Suprapubic skin (tissue), 4 donors: Measurements from ENCODE around the gene TMEM41A. TPM values are rescaled to one million over a fixed set of nuclear protein-coding genes. Genes with fewer than 3 reads are reported as not detected.

Source experiments
- DNase-seq, 2 donors: peaks; one replicate each; pipeline ENCODE4 v3.0.0-alpha.2; 2019; ENCODE audit warnings: low spot score in 2 of 2
- H3K27ac ChIP-seq: fragments of 200-600 bp; sonication (generic); one replicate; pipeline ENCODE4 v1.5.1; 2019
- H3K27me3 ChIP-seq: fragments of 200-600 bp; sonication (generic); one replicate; pipeline ENCODE4 v1.5.1; 2019
- H3K36me3 ChIP-seq: fragments of 200-600 bp; sonication (generic); one replicate; pipeline ENCODE4 v1.5.1; 2019
- H3K4me1 ChIP-seq: fragments of 200-600 bp; sonication (generic); one replicate; pipeline ENCODE4 v1.5.1; 2019
- H3K4me3 ChIP-seq: fragments of 200-600 bp; sonication (generic); one replicate; pipeline ENCODE4 v1.5.1; 2019; ENCODE audit warnings: mild to moderate bottlenecking
- H3K9me3 ChIP-seq: fragments of 200-600 bp; sonication (generic); one replicate; pipeline ENCODE4 v1.5.1; 2019
- EP300 ChIP-seq: sonication (generic); formaldehyde crosslinking; IDR thresholded peaks from one replicate; pipeline ENCODE4 v1.6.1; 2017; ENCODE audit warnings: antibody characterized with exemption
- POLR2A ChIP-seq, 2 donors: fragments of 450-650 bp; IDR thresholded peaks; one replicate each; pipeline ENCODE4 v1.6.1; 2017; ENCODE audit warnings: antibody characterized with exemption in 2 of 2, mild to moderate bottlenecking in 2 of 2, moderate library complexity in 2 of 2
- POLR2AphosphoS5 ChIP-seq, 3 donors: sonication (generic); formaldehyde crosslinking; IDR thresholded peaks; one replicate each; pipeline ENCODE4 v1.6.1; 2017; ENCODE audit warnings: antibody characterized with exemption in 3 of 3
- WGBS: methylation state at CpG from one replicate; pipeline ENCODE4 v1.1.5; 2018; 5-methylcytosine and 5-hydroxymethylcytosine counted together
- total RNA-seq, 4 donors: library from RNA; depleted of rRNA; stranded (reverse); fragments of >200 nt; gene quantifications; one replicate each; pipeline ENCODE4 v1.1.0, GENCODE V29; 2016
- TF ChIP-seq, protein P1 (sequence below), 2 donors: fragments of 200-600 bp in 1 of 2; fragments of 450-650 bp in 1 of 2; sonication (generic) in 1 of 2; IDR thresholded peaks; one replicate each; pipeline ENCODE4 v1.5.1; 2016 to 2019; ENCODE audit warnings: antibody characterized with exemption in 2 of 2, mild to moderate bottlenecking in 1 of 2, moderate library complexity in 1 of 2

Gene TMEM41A
- total RNA-seq, 4 donors from 2014 or later: 36.4 to 42.8 (median 36.7) TPM

DNA sequence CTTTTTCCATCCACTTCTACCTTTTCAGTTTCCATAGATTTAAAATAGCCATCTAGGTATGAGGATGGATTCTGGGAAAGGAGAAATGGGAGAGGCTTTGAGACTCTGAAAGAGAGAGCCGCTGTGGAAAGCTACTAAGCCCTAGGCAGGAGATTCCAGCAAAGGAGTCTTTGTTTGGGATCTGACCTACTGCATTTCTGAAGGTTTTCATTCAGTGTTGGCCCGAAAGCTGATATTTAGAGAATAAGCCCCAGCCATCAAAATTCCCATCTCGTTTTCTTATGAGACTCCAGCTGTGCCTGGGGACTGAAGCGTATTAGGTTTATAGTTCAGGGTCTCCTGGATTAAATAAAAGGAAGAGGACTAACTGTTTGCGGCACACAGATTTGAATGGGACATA is 34.1 kb upstream of the TMEM41A start:
- no peaks in the 10 kb centered on the region for H3K27me3 ChIP-seq
- peaks cover 15% of the 10 kb centered on the region for H3K4me1 ChIP-seq
- no peak for DNase-seq
- WGBS: 48% methylated on average over 5 of the region's 5 CpGs
- TF ChIP-seq POLR2A (IDR thresholded peaks at IDR 0.05) (no peak), EP300 (no peak)
- H3K36me3 ChIP-seq: no peaks in the 10 kb centered on the region
- H3K9me3 ChIP-seq: no peaks in the 10 kb centered on the region
- no peak overlapping the region for H3K27ac ChIP-seq
- H3K4me3 ChIP-seq: no peak overlapping the region

DNA sequence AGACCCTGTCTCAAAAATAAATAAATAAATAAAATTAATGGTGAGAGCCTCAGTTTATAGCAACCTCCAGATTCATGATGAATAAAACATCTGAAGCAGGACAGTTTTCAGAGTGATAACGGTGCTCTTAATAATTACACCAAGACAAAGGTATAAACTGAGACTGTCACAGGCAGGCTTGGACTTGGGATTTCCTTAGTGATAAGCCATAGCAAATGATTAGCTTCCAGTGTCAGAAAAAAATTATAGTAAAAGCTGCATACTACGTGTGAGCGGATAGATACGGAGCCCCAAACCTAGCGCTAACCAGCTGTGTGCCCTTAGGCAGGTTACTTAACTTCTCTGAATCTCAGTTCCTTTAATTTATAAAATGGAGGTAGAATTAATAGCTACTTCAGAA is 32.0 kb upstream of the TMEM41A start:
- H3K4me3 ChIP-seq: no peak overlapping the region
- H3K27me3 ChIP-seq: no peaks in the 10 kb centered on the region
- no peaks in the 10 kb centered on the region for H3K9me3 ChIP-seq
- H3K4me1 ChIP-seq: peaks cover 10% of the 10 kb centered on the region
- no peak for DNase-seq
- WGBS: 45% methylated on average over 5 of the region's 5 CpGs
- TF ChIP-seq POLR2A (IDR thresholded peaks at IDR 0.05): no peak
- TF ChIP-seq, protein P1, sequence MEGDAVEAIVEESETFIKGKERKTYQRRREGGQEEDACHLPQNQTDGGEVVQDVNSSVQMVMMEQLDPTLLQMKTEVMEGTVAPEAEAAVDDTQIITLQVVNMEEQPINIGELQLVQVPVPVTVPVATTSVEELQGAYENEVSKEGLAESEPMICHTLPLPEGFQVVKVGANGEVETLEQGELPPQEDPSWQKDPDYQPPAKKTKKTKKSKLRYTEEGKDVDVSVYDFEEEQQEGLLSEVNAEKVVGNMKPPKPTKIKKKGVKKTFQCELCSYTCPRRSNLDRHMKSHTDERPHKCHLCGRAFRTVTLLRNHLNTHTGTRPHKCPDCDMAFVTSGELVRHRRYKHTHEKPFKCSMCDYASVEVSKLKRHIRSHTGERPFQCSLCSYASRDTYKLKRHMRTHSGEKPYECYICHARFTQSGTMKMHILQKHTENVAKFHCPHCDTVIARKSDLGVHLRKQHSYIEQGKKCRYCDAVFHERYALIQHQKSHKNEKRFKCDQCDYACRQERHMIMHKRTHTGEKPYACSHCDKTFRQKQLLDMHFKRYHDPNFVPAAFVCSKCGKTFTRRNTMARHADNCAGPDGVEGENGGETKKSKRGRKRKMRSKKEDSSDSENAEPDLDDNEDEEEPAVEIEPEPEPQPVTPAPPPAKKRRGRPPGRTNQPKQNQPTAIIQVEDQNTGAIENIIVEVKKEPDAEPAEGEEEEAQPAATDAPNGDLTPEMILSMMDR (IDR thresholded peaks at IDR 0.05): no peak
- TF ChIP-seq POLR2AphosphoS5 (IDR thresholded peaks at IDR 0.05): no peak
- no peak for TF ChIP-seq EP300
- no peak overlapping the region for H3K27ac ChIP-seq
- no peaks in the 10 kb centered on the region for H3K36me3 ChIP-seq

GRCh38 chr3:185528532-185528931 is 29.7 kb upstream of the TMEM41A start:
- Histone ChIP-seq H3K27me3 (no peaks in the 10 kb centered on the region), H3K4me1 (peaks cover 10% of the 10 kb centered on the region), H3K27ac (no peak overlapping the region), H3K4me3 (no peak overlapping the region), H3K9me3 (no peaks in the 10 kb centered on the region), H3K36me3 (no peaks in the 10 kb centered on the region)
- 75% methylated on average over 6 of the region's 6 CpGs for WGBS
- no peak for DNase-seq
- TF ChIP-seq, protein P1 (IDR thresholded peaks at IDR 0.05): no peak
- no peak for TF ChIP-seq POLR2A (IDR thresholded peaks at IDR 0.05)
- TF ChIP-seq EP300: no peak
- no peak for TF ChIP-seq POLR2AphosphoS5 (IDR thresholded peaks at IDR 0.05)

DNA sequence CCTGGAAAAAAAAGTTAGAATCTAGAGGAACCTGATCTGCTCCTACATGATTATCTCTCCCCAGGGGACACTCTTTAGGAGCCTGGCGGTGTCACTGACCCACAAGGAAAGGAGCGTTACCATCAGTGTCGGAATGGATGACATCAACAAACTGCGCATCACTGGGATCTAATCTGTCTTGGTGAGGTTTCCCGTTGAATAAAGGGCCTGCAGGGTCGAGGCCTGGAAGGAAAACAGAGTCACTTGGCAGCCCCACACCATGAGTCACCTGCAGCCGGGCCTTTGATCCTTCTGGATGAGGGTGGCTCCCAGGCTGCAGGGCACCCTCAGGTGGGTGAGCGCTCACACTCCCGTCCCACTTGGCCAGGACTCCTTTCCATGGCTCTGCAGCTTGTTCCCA is 28.5 kb upstream of the TMEM41A start:
- peak in 1 of 2 donors; percentile 43 for DNase-seq
- H3K27ac ChIP-seq: peak overlapping the region; percentile 19
- TF ChIP-seq POLR2A (IDR thresholded peaks at IDR 0.05): no peak
- TF ChIP-seq, protein P1 (IDR thresholded peaks at IDR 0.05): no peak
- TF ChIP-seq POLR2AphosphoS5 (IDR thresholded peaks at IDR 0.05): no peak

DNA sequence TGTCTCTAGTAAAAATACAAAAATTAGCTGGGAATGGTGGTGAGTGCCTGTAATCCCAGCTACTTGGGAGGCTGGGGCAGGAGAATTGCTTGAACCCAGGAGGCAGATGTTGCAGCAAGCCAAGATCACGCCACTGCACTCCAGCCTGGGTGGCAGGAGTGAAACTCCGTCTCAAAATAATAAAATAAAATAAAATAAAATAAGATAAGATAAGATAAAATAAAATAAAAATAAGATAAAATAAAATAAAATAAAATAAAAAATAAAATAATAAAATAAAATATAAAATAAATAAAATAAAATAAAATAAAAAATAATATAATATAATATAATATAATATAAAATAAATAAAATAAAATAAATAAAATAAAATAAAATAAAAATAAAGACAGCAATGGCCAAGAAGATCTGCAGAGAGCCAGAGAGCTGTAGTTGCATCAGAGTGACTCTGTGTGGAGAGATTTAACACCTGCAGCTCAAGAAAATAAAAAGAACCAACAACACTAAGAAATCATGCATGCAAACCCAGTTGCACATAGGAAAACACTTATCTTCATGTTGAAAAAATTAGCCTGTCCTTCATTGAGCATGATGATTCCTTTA is 27.6 kb upstream of the TMEM41A start:
- TF ChIP-seq POLR2A (IDR thresholded peaks at IDR 0.05) (no peak), EP300 (no peak), POLR2AphosphoS5 (IDR thresholded peaks at IDR 0.05) (no peak)
- TF ChIP-seq, protein P1 (IDR thresholded peaks at IDR 0.05): no peak
- Histone ChIP-seq H3K27ac (no peak overlapping the region), H3K9me3 (no peaks in the 10 kb centered on the region), H3K4me1 (peaks cover 10% of the 10 kb centered on the region), H3K4me3 (no peak overlapping the region), H3K36me3 (no peaks in the 10 kb centered on the region), H3K27me3 (no peaks in the 10 kb centered on the region)
- 87% methylated on average over 2 of the region's 2 CpGs for WGBS
- no peak for DNase-seq

More for the DNA sequence above, 28.5 kb upstream of the TMEM41A start:
- Histone ChIP-seq H3K4me3 (no peak overlapping the region), H3K27me3 (no peaks in the 10 kb centered on the region), H3K36me3 (no peaks in the 10 kb centered on the region), H3K4me1 (peaks cover 10% of the 10 kb centered on the region), H3K9me3 (no peaks in the 10 kb centered on the region)
- WGBS: 60% methylated on average over 7 of the region's 9 CpGs
